ENCODE measurements around the gene NUDT4B.
"Not testable (repeated sequence)": the region's sequence is repeated elsewhere in the genome, so short reads cannot be mapped to it uniquely, and the experiment has no call there.

DNA sequence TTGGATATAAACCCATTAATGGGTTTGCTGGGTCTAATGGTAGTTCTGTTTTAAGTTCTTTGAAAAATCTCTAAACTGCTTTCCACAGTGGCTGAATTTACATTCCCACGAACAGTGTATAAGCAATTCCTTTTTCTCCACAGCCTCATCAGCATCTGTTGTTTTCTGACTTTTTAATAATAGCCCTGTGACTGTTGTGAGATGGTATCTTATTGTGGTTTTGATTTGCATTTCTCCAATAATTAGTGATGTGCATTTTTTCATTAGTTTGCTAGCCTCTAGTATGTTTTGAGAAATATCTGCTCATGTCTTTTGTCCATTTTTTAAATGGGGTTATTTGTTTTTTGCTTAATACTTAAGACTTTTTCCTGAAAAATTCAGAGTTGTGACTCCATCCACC lies 31.8 kb downstream of the NUDT4B start:
- TF ChIP-seq, protein P1, sequence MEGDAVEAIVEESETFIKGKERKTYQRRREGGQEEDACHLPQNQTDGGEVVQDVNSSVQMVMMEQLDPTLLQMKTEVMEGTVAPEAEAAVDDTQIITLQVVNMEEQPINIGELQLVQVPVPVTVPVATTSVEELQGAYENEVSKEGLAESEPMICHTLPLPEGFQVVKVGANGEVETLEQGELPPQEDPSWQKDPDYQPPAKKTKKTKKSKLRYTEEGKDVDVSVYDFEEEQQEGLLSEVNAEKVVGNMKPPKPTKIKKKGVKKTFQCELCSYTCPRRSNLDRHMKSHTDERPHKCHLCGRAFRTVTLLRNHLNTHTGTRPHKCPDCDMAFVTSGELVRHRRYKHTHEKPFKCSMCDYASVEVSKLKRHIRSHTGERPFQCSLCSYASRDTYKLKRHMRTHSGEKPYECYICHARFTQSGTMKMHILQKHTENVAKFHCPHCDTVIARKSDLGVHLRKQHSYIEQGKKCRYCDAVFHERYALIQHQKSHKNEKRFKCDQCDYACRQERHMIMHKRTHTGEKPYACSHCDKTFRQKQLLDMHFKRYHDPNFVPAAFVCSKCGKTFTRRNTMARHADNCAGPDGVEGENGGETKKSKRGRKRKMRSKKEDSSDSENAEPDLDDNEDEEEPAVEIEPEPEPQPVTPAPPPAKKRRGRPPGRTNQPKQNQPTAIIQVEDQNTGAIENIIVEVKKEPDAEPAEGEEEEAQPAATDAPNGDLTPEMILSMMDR (IDR thresholded peaks at IDR 0.05; ENCODE audit: poor library complexity, severe bottlenecking): not testable (repeated sequence)
- not testable (repeated sequence) for TF ChIP-seq EP300 (conservative IDR thresholded peaks at IDR 0.05; ENCODE audit: poor library complexity, severe bottlenecking); EZH2 (IDR thresholded peaks at IDR 0.05; ENCODE audit: borderline replicate concordance, insufficient read depth, low read length, poor library complexity, severe bottlenecking); SMC3 (conservative IDR thresholded peaks at IDR 0.05; ENCODE audit: poor library complexity); POLR2AphosphoS5 (IDR thresholded peaks at IDR 0.05); MXI1 (conservative IDR thresholded peaks at IDR 0.05; ENCODE audit: poor library complexity, severe bottlenecking)

Data from neural cell (in vitro differentiated cells).